ENCODE results near the gene MPST.

MPST gene

DNA sequence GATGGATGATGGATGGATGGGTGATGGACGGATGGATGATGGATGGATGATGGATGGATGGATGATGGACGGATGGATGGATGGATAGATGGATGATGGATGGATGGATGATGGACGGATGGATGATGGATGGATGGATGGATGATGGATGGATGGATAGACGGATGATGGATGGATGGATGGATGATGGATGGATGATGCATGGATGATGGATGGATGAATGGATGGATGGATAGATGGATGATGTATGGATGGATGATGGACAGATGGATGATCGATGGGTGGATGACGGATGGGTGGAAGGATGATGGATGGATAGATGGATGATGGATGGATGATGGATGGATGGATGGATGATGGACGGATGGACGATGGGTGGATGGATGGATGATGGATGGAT lies 53.1 kb downstream of the MPST start (continued):
- TF ChIP-seq ZNF223 (tag by site-specific recombination; IDR thresholded peaks at IDR 0.05) = no peak

DNA sequence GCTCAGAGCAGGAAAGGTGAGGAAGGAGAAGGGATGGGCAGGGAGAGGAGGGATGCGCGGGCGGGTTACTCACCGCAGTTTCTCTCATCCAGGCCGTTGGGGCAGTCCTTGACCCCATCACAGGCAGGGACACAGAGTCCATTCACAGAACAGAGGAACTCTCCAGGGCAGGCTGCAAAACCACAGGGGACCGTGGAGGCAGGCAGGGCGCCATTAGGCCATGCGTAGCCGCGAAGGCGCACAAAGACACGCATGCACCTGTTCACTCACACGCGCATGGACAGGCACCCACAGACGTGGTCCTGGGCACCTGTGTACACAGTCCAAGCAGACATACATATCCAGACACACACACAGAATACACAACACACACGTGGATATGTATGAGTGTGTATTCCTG lies 55.0 kb downstream of the MPST start:
- Histone ChIP-seq H3K27ac (ENCODE audit: extremely low read depth, low read depth, low read length) (no peak overlapping the region), H3K4me1 (ENCODE audit: control insufficient read depth, insufficient read depth, low read length) (no peaks in the 10 kb centered on the region), H3K36me3 (ENCODE audit: control insufficient read depth in 2 of 2, insufficient read depth in 1 of 2, low read length in 2 of 2) (no peaks in the 10 kb centered on the region), H3K4me3 (ENCODE audit: low read depth, low read length) (no peak overlapping the region), H3K9me3 (ENCODE audit: control insufficient read depth, insufficient read depth, low read depth, low read length) (no peaks in the 10 kb centered on the region)
- CTCF ChIA-PET = interaction anchor here (0.6 kb wide), 1 partner anchor 125 kb away, joined by 3 read pairs; no protein-coding TSS in a partner anchor
- POLR2A ChIA-PET = no interaction called here
- TF ChIP-seq ZNF404 (tag by site-specific recombination; IDR thresholded peaks at IDR 0.05) (no peak), OSR2 (tag by site-specific recombination; IDR thresholded peaks at IDR 0.05) (no peak), ZSCAN23 (tag by site-specific recombination; IDR thresholded peaks at IDR 0.05) (no peak), ZNF513 (tag by site-specific recombination; IDR thresholded peaks at IDR 0.05) (no peak), ZNF398 (tag by site-specific recombination; IDR thresholded peaks at IDR 0.05) (no peak), ZNF560 (tag by site-specific recombination; IDR thresholded peaks at IDR 0.05; ENCODE audit: borderline replicate concordance) (no peak), ZIC2 (tag by site-specific recombination; IDR thresholded peaks at IDR 0.05) (no peak), ZNF366 (tag by site-specific recombination; conservative IDR thresholded peaks at IDR 0.05) (no peak), MZF1 (tag by site-specific recombination; IDR thresholded peaks at IDR 0.05; ENCODE audit: borderline replicate concordance) (no peak), ZNF202 (tag by site-specific recombination; IDR thresholded peaks at IDR 0.05; ENCODE audit: borderline replicate concordance) (no peak), ZNF214 (tag by site-specific recombination; IDR thresholded peaks at IDR 0.05; ENCODE audit: borderline replicate concordance) (no peak), ZNF416 (tag by site-specific recombination; IDR thresholded peaks at IDR 0.05) (no peak), ZNF184 (tag by site-specific recombination; IDR thresholded peaks at IDR 0.05) (no peak), ZBTB44 (tag by site-specific recombination; IDR thresholded peaks at IDR 0.05) (no peak)
- TF ChIP-seq, protein P1, sequence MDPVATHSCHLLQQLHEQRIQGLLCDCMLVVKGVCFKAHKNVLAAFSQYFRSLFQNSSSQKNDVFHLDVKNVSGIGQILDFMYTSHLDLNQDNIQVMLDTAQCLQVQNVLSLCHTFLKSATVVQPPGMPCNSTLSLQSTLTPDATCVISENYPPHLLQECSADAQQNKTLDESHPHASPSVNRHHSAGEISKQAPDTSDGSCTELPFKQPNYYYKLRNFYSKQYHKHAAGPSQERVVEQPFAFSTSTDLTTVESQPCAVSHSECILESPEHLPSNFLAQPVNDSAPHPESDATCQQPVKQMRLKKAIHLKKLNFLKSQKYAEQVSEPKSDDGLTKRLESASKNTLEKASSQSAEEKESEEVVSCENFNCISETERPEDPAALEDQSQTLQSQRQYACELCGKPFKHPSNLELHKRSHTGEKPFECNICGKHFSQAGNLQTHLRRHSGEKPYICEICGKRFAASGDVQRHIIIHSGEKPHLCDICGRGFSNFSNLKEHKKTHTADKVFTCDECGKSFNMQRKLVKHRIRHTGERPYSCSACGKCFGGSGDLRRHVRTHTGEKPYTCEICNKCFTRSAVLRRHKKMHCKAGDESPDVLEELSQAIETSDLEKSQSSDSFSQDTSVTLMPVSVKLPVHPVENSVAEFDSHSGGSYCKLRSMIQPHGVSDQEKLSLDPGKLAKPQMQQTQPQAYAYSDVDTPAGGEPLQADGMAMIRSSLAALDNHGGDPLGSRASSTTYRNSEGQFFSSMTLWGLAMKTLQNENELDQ (tag by site-specific recombination; IDR thresholded peaks at IDR 0.05; ENCODE audit: low read depth) = no peak
- TF ChIP-seq, protein P2, sequence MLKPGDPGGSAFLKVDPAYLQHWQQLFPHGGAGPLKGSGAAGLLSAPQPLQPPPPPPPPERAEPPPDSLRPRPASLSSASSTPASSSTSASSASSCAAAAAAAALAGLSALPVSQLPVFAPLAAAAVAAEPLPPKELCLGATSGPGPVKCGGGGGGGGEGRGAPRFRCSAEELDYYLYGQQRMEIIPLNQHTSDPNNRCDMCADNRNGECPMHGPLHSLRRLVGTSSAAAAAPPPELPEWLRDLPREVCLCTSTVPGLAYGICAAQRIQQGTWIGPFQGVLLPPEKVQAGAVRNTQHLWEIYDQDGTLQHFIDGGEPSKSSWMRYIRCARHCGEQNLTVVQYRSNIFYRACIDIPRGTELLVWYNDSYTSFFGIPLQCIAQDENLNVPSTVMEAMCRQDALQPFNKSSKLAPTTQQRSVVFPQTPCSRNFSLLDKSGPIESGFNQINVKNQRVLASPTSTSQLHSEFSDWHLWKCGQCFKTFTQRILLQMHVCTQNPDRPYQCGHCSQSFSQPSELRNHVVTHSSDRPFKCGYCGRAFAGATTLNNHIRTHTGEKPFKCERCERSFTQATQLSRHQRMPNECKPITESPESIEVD (tag by site-specific recombination; IDR thresholded peaks at IDR 0.05) = no peak
- TF ChIP-seq, protein P3, sequence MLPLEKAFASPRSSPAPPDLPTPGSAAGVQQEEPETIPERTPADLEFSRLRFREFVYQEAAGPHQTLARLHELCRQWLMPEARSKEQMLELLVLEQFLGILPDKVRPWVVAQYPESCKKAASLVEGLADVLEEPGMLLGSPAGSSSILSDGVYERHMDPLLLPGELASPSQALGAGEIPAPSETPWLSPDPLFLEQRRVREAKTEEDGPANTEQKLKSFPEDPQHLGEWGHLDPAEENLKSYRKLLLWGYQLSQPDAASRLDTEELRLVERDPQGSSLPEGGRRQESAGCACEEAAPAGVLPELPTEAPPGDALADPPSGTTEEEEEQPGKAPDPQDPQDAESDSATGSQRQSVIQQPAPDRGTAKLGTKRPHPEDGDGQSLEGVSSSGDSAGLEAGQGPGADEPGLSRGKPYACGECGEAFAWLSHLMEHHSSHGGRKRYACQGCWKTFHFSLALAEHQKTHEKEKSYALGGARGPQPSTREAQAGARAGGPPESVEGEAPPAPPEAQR (tag by site-specific recombination; IDR thresholded peaks at IDR 0.05) = no peak
